NCI-H446 (cell line): ENCODE data around the gene ARHGAP24.
"Not testable (repeated sequence)": the region's sequence is repeated elsewhere in the genome, so short reads cannot be mapped to it uniquely, and the experiment has no call there.

ENCODE experiments used
- DNase-seq, 2 experiments: peaks; one replicate each; lab custom pipeline; 2025; lab: John Stamatoyannopoulos, UW

Gene ARHGAP24

GRCh38 chr4:86015412-86016350 lies 540.7 kb downstream of the ARHGAP24 start:
- no peak for DNase-seq

DNA sequence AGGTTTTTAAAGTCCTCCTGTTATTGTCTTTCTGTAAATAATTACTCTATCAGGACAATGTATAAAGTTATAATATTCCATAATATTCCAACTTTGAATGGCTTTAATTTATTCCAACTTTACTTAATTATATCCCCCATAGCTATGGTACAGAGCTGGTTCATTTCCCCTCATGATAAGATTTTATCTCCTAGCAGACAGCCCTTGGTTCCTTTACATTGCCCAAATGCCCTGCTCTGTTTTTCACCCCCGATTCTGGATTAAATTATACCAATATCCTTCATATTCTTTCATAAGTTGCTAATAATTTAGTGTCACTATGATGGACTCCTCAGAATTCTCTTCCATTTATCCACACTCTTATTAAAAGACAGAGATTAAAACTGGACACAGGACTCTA lies 544.4 kb downstream of the ARHGAP24 start:
- no peak for DNase-seq

- no peak for DNase-seq
Measured at GRCh38 chr4:86019906-86020305, 545.0 kb downstream of the ARHGAP24 start.

- not testable (repeated sequence) for DNase-seq
Measured at GRCh38 chr4:86021671-86022070, 546.7 kb downstream of the ARHGAP24 start.

DNA sequence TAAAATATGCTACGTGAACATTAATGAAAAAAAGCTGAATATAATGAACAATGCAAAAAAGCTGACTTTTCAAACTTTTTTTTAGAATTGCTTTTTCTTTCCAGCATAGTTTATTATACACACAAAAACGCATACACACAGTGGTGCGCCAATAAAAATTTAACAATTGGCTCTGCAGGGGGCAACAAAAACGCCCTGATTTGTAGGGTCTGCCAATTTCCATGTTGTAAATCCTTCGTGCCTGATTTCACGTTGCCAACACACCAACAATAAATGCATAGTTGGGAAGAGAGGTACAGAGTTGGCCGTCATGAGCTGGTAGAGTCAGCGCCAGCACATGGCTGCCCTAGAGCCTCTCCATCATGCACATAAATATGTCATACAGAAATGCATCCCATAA lies 551.8 kb downstream of the ARHGAP24 start:
- DNase-seq: peak; percentile 36 to 37

DNA sequence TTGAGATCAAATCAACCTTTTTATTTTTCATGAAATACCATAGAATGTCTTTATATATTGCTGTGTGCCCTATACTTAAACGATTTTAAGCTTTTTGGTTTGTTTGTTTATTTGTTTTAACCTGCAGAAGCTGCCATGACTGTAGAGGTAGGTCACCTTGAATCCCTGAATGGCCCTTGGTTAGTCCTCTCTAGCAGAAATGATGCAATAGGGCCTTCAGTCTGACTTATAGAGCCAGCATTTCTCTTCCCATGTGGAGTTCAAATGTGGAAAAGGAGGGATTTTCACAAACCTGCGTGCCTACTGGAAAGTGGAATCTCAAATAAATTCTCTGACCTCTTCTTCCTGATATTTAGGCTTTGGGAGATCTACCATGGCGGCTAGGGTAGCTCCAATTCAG lies 557.0 kb downstream of the ARHGAP24 start:
- no peak for DNase-seq

- DNase-seq: peak; percentile 21 to 57
Measured at GRCh38 chr4:86032476-86033022, 557.6 kb downstream of the ARHGAP24 start.

DNA sequence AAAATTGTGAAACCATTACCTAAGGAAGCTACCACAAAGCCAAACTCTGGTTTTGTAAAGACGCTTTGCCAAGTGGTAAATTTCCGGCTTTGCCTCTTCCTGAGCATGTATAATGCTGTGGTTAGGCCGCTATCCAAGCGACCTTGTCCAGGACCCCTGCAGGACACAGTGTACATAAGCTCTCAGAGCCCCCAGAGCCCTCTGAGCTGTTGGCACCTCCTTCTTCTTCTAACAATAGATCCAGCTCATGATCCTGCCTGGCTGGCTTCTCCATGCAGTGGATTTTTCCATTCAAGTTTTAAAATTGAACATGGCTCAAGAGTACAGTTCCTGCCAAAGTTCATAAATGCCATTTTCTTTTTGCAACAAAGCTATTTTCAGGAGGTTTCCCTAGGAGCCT lies 558.2 kb downstream of the ARHGAP24 start:
- DNase-seq: peak in 1 of 2 experiments; percentile 71

GRCh38 chr4:86034616-86035015 lies 559.7 kb downstream of the ARHGAP24 start:
- no peak for DNase-seq

GRCh38 chr4:86035688-86036087 lies 560.7 kb downstream of the ARHGAP24 start:
- no peak for DNase-seq

GRCh38 chr4:86036736-86037135 lies 561.8 kb downstream of the ARHGAP24 start:
- no peak for DNase-seq

GRCh38 chr4:86038037-86038436 lies 563.1 kb downstream of the ARHGAP24 start:
- DNase-seq: no peak

- DNase-seq: peak; percentile 61 to 84
Measured at GRCh38 chr4:86043755-86044592, 569.0 kb downstream of the ARHGAP24 start.

GRCh38 chr4:86044593-86044985 lies 569.6 kb downstream of the ARHGAP24 start:
- DNase-seq: no peak

- DNase-seq: no peak
Measured at GRCh38 chr4:86048426-86048825, 573.5 kb downstream of the ARHGAP24 start.

- DNase-seq: no peak
Measured at GRCh38 chr4:86050496-86050895, 575.5 kb downstream of the ARHGAP24 start.
